ENCODE measurements around the gene TXK. TPM values are rescaled to one million over a fixed set of nuclear protein-coding genes. Genes with fewer than 3 reads are reported as not detected.

TXK gene
- total RNA-seq, 4 donors from 2014 or later = 1.6 to 6.8 (median 3.3) TPM

- no peaks in the 10 kb centered on the region for H3K36me3 ChIP-seq
- H3K4me1 ChIP-seq = peaks cover 17% of the 10 kb centered on the region
- no peak for DNase-seq (ENCODE audit: low spot score in 2 of 2)
- TF ChIP-seq POLR2AphosphoS5 (IDR thresholded peaks at IDR 0.05) (no peak), POLR2A (IDR thresholded peaks at IDR 0.05) (no peak)
- no peaks in the 10 kb centered on the region for H3K27me3 ChIP-seq
- WGBS = 72% methylated on average over 3 of the region's 3 CpGs
- no peaks in the 10 kb centered on the region for H3K9me3 ChIP-seq
- no peak overlapping the region for H3K27ac ChIP-seq
- H3K4me3 ChIP-seq = no peak overlapping the region
These were observed 91.0 kb downstream of the TXK start for GRCh38 chr4:48042979-48043461.

- H3K27ac ChIP-seq = no peak overlapping the region
- no peaks in the 10 kb centered on the region for H3K9me3 ChIP-seq
- H3K4me3 ChIP-seq = no peak overlapping the region
- no peak for DNase-seq (ENCODE audit: low spot score in 2 of 2)
- WGBS = 72% methylated on average over 4 of the region's 4 CpGs
- no peak for TF ChIP-seq EP300 (IDR thresholded peaks at IDR 0.05)
- TF ChIP-seq POLR2AphosphoS5 (IDR thresholded peaks at IDR 0.05) = no peak
- TF ChIP-seq POLR2A (IDR thresholded peaks at IDR 0.05) = no peak
- no peaks in the 10 kb centered on the region for H3K36me3 ChIP-seq
- H3K27me3 ChIP-seq = no peaks in the 10 kb centered on the region
- H3K4me1 ChIP-seq = peaks cover 5% of the 10 kb centered on the region
These were observed 92.4 kb downstream of the TXK start for GRCh38 chr4:48041535-48042137.

GRCh38 chr4:48039561-48039960 is 94.5 kb downstream of the TXK start:
- Histone ChIP-seq H3K27me3 (no peaks in the 10 kb centered on the region), H3K9me3 (no peaks in the 10 kb centered on the region), H3K36me3 (no peaks in the 10 kb centered on the region), H3K4me1 (peaks cover 5% of the 10 kb centered on the region), H3K4me3 (no peak overlapping the region), H3K27ac (no peak overlapping the region)
- TF ChIP-seq POLR2AphosphoS5 (IDR thresholded peaks at IDR 0.05) (no peak), EP300 (IDR thresholded peaks at IDR 0.05) (no peak), POLR2A (IDR thresholded peaks at IDR 0.05) (no peak), CTCF (IDR thresholded peaks at IDR 0.05) (no peak)
- DNase-seq (ENCODE audit: low spot score in 2 of 2) = no peak

GRCh38 chr4:48038666-48039065 is 95.4 kb downstream of the TXK start:
- WGBS = 18% methylated on average over 2 of the region's 2 CpGs
- no peak for TF ChIP-seq CTCF (IDR thresholded peaks at IDR 0.05)
- no peak for TF ChIP-seq EP300 (IDR thresholded peaks at IDR 0.05)
- TF ChIP-seq POLR2A (IDR thresholded peaks at IDR 0.05) = no peak
- TF ChIP-seq POLR2AphosphoS5 (IDR thresholded peaks at IDR 0.05) = no peak
- H3K27ac ChIP-seq = no peak overlapping the region
- H3K9me3 ChIP-seq = no peaks in the 10 kb centered on the region
- H3K36me3 ChIP-seq = no peaks in the 10 kb centered on the region
- H3K4me3 ChIP-seq = no peak overlapping the region
- H3K27me3 ChIP-seq = no peaks in the 10 kb centered on the region
- H3K4me1 ChIP-seq = peaks cover 5% of the 10 kb centered on the region
- no peak for DNase-seq (ENCODE audit: low spot score in 2 of 2)

- WGBS = 72% methylated on average over 2 of the region's 2 CpGs
- H3K4me3 ChIP-seq = no peak overlapping the region
- TF ChIP-seq POLR2A (IDR thresholded peaks at IDR 0.05) = no peak
- TF ChIP-seq EP300 (IDR thresholded peaks at IDR 0.05) = no peak
- no peak for TF ChIP-seq POLR2AphosphoS5 (IDR thresholded peaks at IDR 0.05)
- no peaks in the 10 kb centered on the region for H3K27me3 ChIP-seq
- no peak for DNase-seq (ENCODE audit: low spot score in 2 of 2)
- H3K27ac ChIP-seq = no peak overlapping the region
- H3K36me3 ChIP-seq = no peaks in the 10 kb centered on the region
- H3K9me3 ChIP-seq = no peaks in the 10 kb centered on the region
- H3K4me1 ChIP-seq = no peaks in the 10 kb centered on the region
These were observed 97.0 kb downstream of the TXK start for GRCh38 chr4:48037117-48037462.

GRCh38 chr4:48035952-48036351 is 98.1 kb downstream of the TXK start:
- DNase-seq (ENCODE audit: low spot score in 2 of 2) = no peak
- Histone ChIP-seq H3K27me3 (no peaks in the 10 kb centered on the region), H3K36me3 (no peaks in the 10 kb centered on the region), H3K4me1 (no peaks in the 10 kb centered on the region), H3K27ac (no peak overlapping the region), H3K4me3 (no peak overlapping the region), H3K9me3 (no peaks in the 10 kb centered on the region)
- WGBS = 94% methylated on average over 3 of the region's 3 CpGs
- TF ChIP-seq CTCF (IDR thresholded peaks at IDR 0.05) (no peak), POLR2A (IDR thresholded peaks at IDR 0.05) (no peak), POLR2AphosphoS5 (IDR thresholded peaks at IDR 0.05) (no peak), EP300 (IDR thresholded peaks at IDR 0.05) (no peak)

Measured in suprapubic skin (tissue), 4 donors.